IPS-15b (cell line): ENCODE data around the gene SAG.

Experiments used
- H3K27me3 ChIP-seq: one replicate; pipeline ENCODE4 v1.6.1; 2013; ENCODE audit warnings: low read length; ENCODE audit not compliant: control insufficient read depth, insufficient read depth
- H3K36me3 ChIP-seq: one replicate; pipeline ENCODE4 v1.6.1; 2013; ENCODE audit warnings: low read length; ENCODE audit not compliant: control insufficient read depth, insufficient read depth
- H3K4me1 ChIP-seq: one replicate; pipeline ENCODE4 v1.6.1; 2013; ENCODE audit warnings: mild to moderate bottlenecking, low read length; ENCODE audit not compliant: control insufficient read depth, insufficient read depth
- H3K4me3 ChIP-seq: one replicate; pipeline ENCODE4 v1.5.1; 2013; ENCODE audit warnings: low read depth, low read length
- H3K9ac ChIP-seq: one replicate; pipeline ENCODE4 v1.6.1; 2013; ENCODE audit warnings: low read depth, mild to moderate bottlenecking, low read length
- H3K9me3 ChIP-seq: one replicate; pipeline ENCODE4 v1.6.1; 2013; ENCODE audit warnings: mild to moderate bottlenecking, low read length; ENCODE audit not compliant: control insufficient read depth, insufficient read depth

Gene SAG

DNA sequence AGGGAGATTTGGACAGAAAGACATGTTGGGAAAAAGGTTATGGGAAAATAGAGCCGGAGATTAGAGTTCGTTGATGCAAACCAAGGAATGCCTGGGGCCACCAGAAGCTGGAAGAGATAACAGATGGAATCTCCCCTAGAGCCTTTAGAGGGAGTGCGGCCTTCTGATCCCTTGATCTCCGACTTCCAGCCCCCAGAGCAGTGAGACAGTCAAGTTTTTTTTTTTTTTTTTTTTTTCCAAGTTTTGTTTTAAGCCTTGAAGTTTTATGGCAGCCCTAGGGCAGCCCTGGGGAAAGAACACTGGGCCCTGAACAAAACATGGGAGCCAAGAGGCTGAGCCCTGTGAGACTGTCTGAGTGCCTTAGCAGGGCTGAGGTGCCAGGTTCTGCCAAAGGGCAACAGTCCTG is 53.2 kb downstream of the SAG start:
- no peak overlapping the region for H3K4me3 ChIP-seq
- H3K4me1 ChIP-seq, result no peaks in the 10 kb centered on the region
- no peaks in the 10 kb centered on the region for H3K9me3 ChIP-seq
- peaks cover 9% of the 10 kb centered on the region for H3K27me3 ChIP-seq
- no peak overlapping the region for H3K9ac ChIP-seq
- H3K36me3 ChIP-seq, result no peaks in the 10 kb centered on the region

- H3K9me3 ChIP-seq, result no peaks in the 10 kb centered on the region
- no peaks in the 10 kb centered on the region for H3K36me3 ChIP-seq
- peaks cover 4% of the 10 kb centered on the region for H3K27me3 ChIP-seq
- H3K4me3 ChIP-seq, result no peak overlapping the region
- no peak overlapping the region for H3K9ac ChIP-seq
- H3K4me1 ChIP-seq, result no peaks in the 10 kb centered on the region
Measured at GRCh38 chr2:233361297-233361696, 53.7 kb downstream of the SAG start.

GRCh38 chr2:233362742-233363141 is 55.1 kb downstream of the SAG start:
- no peak overlapping the region for H3K9ac ChIP-seq
- H3K36me3 ChIP-seq, result no peaks in the 10 kb centered on the region
- H3K27me3 ChIP-seq, result no peaks in the 10 kb centered on the region
- H3K4me1 ChIP-seq, result no peaks in the 10 kb centered on the region
- no peaks in the 10 kb centered on the region for H3K9me3 ChIP-seq
- no peak overlapping the region for H3K4me3 ChIP-seq

DNA sequence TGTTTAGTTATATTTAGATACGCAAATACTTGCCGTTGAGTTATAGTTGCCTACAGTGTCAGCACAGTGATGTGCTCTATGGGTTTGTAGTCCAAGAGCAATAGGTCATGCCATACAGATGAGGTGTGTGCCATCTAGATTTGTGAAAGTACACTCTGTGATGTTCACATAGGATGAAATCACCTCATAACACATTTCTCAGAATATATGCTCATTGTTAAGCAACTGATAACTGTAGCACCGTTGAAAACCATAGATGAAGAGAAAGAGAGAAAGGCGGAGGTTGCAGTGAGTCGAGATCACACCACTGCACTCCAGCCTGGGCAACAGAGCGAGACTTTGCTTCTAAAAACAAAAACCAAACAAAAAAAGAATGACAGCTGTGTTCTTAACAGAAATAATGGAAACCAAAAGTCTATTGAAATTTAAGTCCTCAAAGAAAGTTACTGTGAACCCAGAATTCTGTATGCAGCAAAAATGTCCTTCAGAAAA is 56.2 kb downstream of the SAG start:
- no peak overlapping the region for H3K9ac ChIP-seq
- H3K36me3 ChIP-seq, result no peaks in the 10 kb centered on the region
- H3K4me3 ChIP-seq, result no peak overlapping the region
- no peaks in the 10 kb centered on the region for H3K9me3 ChIP-seq
- no peaks in the 10 kb centered on the region for H3K4me1 ChIP-seq
- H3K27me3 ChIP-seq, result no peaks in the 10 kb centered on the region

GRCh38 chr2:233365861-233366520 is 58.4 kb downstream of the SAG start:
- no peaks in the 10 kb centered on the region for H3K36me3 ChIP-seq
- no peaks in the 10 kb centered on the region for H3K4me1 ChIP-seq
- no peaks in the 10 kb centered on the region for H3K27me3 ChIP-seq
- no peak overlapping the region for H3K4me3 ChIP-seq
- H3K9me3 ChIP-seq, result no peaks in the 10 kb centered on the region
- H3K9ac ChIP-seq, result no peak overlapping the region

GRCh38 chr2:233367586-233367985 is 60.0 kb downstream of the SAG start:
- Histone ChIP-seq H3K9ac (no peak overlapping the region), H3K4me1 (no peaks in the 10 kb centered on the region)

DNA sequence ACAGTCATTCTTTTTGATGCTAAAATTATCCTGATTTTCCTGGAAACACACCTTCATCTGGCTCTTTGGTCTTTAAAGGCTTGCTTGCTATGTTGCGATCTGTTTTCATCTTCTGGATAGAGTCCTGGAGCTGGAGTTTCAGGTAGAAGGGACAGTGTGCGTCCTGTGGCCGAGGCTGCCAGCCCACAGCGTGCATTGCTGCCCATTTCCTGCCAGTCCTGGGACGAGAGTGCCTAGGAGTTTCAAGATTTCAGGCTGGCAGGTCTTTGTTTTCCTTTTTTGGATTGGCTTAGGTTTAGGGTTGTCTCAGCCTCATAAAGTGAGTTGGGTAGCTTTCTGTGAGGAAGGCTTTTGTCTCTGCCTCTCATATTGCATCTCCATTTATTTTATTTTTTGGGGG is 61.1 kb downstream of the SAG start:
- Histone ChIP-seq H3K27me3 (no peaks in the 10 kb centered on the region), H3K9ac (no peak overlapping the region), H3K4me1 (no peaks in the 10 kb centered on the region), H3K36me3 (no peaks in the 10 kb centered on the region), H3K9me3 (no peaks in the 10 kb centered on the region), H3K4me3 (no peak overlapping the region)

More at GRCh38 chr2:233367586-233367985, 60.0 kb downstream of the SAG start:
- Histone ChIP-seq H3K9me3 (no peaks in the 10 kb centered on the region), H3K36me3 (no peaks in the 10 kb centered on the region), H3K27me3 (no peaks in the 10 kb centered on the region), H3K4me3 (no peak overlapping the region)

GRCh38 chr2:233369462-233369861 is 61.8 kb downstream of the SAG start:
- no peaks in the 10 kb centered on the region for H3K36me3 ChIP-seq
- no peak overlapping the region for H3K9ac ChIP-seq
- H3K4me1 ChIP-seq, result no peaks in the 10 kb centered on the region
- H3K27me3 ChIP-seq, result no peaks in the 10 kb centered on the region
- no peaks in the 10 kb centered on the region for H3K9me3 ChIP-seq
- H3K4me3 ChIP-seq, result no peak overlapping the region

GRCh38 chr2:233369897-233370685 is 62.5 kb downstream of the SAG start:
- H3K4me3 ChIP-seq, result no peak overlapping the region
- H3K9ac ChIP-seq, result no peak overlapping the region
- no peaks in the 10 kb centered on the region for H3K36me3 ChIP-seq
- no peaks in the 10 kb centered on the region for H3K4me1 ChIP-seq
- no peaks in the 10 kb centered on the region for H3K27me3 ChIP-seq
- no peaks in the 10 kb centered on the region for H3K9me3 ChIP-seq

GRCh38 chr2:233371641-233372040 is 64.0 kb downstream of the SAG start:
- no peak overlapping the region for H3K4me3 ChIP-seq
- H3K9me3 ChIP-seq, result no peaks in the 10 kb centered on the region
- H3K9ac ChIP-seq, result no peak overlapping the region
- no peaks in the 10 kb centered on the region for H3K27me3 ChIP-seq
- no peaks in the 10 kb centered on the region for H3K4me1 ChIP-seq
- no peaks in the 10 kb centered on the region for H3K36me3 ChIP-seq

- no peak overlapping the region for H3K4me3 ChIP-seq
Measured at GRCh38 chr2:233372855-233373254, 65.2 kb downstream of the SAG start.

DNA sequence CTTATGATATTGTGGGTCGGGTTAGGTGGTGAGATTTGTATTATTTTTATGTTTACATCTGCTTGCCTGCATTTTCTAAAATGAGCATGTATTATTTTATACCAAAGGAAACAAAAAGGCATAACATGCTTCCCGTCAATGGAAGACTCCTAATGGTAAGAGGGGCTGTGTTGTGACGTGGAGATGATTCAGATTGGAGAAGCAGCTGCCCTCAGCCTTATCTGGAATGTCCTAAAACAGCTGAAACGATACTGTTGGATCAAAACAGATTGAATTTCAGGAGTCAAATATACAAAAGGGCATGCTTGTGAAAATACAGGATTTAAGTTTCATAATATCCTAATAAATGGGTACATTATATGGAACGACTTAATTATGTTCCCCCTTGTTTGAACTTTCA is 65.7 kb downstream of the SAG start:
- H3K4me3 ChIP-seq, result no peak overlapping the region
- H3K36me3 ChIP-seq, result no peaks in the 10 kb centered on the region
- no peaks in the 10 kb centered on the region for H3K27me3 ChIP-seq
- H3K9me3 ChIP-seq, result no peaks in the 10 kb centered on the region
- no peak overlapping the region for H3K9ac ChIP-seq
- H3K4me1 ChIP-seq, result no peaks in the 10 kb centered on the region

More at GRCh38 chr2:233372855-233373254, 65.2 kb downstream of the SAG start:
- H3K4me1 ChIP-seq, result no peaks in the 10 kb centered on the region
- no peaks in the 10 kb centered on the region for H3K36me3 ChIP-seq
- no peak overlapping the region for H3K9ac ChIP-seq
- H3K27me3 ChIP-seq, result no peaks in the 10 kb centered on the region
- H3K9me3 ChIP-seq, result no peaks in the 10 kb centered on the region
